HG02642 (cell line): Measurements from ENCODE around the gene SURF4.
"Not testable (repeated sequence)": the region's sequence is repeated elsewhere in the genome, so short reads cannot be mapped to it uniquely, and the experiment has no call there.

Experiments used
- ATAC-seq: cut with Tn5 transposase; IDR thresholded peaks from one replicate; pipeline ENCODE4 v1.9.1; 2021; ENCODE audit warnings: mild to moderate bottlenecking; ENCODE audit not compliant: unreplicated experiment, poor library complexity

SURF4 gene

DNA sequence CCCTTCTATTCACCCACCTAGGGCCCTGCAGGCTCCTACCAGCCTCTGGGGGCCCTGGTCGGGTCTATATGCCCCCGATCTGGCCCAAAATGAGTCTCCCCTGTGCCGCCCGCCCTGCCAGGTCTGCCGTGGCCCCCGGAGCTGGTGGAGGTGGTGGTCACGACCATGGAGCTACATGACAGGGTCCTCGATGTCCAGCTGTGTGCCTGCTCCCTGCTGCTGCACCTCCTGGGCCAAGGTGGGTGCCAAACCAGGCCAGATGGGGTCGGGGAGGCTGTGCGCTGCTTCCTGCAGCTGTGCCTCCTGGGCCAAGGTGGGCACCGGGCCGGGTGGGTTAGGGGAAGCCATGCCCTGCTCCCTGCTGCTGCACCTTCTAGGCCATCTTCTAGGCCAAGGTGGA, 24.4 kb upstream of the SURF4 start:
- ATAC-seq: no peak

DNA sequence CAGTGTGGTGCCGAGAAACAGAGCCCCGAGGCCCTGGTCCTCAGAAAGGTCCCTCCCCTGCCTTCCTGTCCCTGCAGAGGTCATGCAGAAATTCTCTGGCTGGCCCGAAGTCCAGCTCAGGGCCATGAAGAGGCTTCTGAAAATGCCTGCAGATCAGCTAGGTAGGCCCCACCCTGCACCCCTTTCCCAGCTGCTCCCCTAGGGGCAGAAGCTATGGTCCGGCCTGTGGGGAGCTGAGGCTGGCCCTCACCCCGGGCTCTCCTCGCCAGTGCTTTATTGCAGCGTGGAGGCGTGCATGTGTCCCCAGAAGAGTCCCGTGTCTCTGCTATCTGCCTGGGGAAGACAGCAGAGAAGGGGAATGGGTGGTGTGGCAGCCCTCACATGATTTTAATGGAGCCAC, 22.0 kb upstream of the SURF4 start:
- no peak for ATAC-seq

DNA sequence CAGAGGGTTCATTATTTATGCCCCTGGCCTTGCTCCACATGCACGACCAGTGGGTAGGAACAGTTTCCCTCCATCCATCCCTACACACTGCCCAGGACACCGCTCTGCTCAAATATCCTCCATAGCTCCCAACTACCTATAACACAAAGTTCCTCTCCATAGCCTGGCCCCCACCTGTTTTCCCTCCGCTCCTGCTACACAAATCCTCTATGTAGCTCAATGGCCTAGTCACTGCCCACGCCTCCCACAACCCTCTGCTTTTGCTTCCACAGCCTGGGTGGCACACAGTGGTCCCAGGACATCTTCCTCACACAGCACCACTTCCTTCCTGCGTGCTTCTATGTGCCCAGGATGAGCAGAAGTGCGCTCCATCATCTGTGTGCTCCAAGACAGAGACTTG, 21.5 kb upstream of the SURF4 start:
- no peak for ATAC-seq

DNA sequence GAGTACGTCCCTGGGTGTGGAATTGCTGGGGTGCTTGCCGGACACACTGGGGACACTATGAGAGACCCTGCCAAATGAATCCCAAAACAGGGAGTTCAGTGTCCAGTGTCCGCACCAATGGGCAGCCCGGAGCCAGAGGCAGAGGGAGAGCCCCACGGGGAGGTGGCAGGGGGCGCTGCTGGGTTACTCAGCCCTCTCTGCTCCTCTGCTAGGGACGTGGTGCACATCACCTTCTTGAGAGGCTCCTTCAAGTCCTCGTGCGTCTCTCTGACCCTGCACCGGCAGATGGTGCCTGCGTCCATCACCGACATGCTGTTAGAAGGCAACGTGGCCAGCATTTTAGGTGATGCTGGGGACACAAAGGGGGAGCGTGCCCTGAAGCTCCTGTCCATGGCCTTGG, 21.1 kb upstream of the SURF4 start:
- no peak for ATAC-seq

DNA sequence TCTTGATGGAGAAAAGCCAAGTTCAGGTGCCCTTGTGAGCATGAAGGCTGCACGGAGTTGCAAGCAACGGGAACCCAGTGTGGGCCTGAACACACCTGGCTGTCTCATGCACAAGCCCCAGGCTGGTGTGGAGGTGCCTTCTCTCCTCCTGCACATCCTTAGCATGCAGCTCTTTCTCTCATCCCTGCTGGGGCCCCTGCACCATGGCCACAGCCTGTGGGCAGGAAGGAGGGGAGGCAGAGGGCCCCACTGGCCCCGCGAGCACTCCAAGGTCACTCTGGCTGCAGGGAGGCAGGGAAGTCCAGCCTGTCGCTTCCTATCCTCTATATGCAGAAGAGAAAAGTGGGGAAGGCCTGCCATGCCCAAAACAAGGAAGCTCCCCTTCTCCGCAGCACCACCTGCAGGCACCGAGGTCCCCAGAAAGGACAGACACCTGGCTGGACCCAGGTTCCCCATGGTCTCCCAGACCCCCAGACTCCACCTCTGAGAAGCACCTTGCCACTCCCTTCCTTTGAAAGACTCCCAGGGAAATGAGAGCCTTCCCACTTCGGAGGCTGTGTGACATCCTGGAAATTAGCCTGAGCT, 18.9 kb upstream of the SURF4 start:
- ATAC-seq: no peak

DNA sequence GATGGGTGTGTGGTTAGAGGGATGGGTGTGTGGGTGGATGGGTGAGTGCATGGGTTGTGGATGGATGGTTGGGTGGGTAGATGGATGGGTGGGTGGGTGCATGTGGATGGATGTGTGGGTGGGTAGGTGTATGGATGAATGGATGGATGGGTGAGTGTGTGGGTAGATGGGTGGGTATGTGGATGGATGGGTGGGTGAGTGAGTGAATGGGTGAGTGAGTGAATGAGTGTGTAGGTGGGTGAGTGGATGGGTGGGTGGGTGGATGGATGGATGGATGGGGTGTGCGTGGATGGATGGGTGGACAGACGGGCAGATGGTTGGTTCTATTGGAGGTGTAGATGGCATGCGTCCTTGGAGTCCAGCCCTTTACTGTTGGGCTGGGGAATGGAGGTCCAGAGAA, 17.5 kb upstream of the SURF4 start:
- no peak for ATAC-seq

DNA sequence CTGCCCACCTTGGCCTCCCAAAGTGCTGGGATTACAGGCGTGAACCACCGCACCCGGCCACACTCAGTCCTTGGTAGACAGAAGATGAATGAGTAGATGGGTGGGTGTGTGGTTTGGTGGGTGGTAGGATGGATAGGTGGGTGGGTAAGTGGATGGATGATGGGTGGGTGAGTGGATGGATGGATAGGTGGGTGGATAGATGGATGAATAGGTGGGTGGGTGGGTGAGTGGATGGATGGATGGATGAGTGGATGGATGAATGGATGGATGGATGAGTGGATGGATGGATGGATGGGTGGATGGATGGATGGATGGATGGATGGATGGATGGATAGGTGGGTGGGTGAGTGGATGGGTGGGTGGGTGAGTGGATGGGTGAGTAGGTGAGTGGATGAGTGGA, 16.4 kb upstream of the SURF4 start:
- ATAC-seq: not testable (repeated sequence)

DNA sequence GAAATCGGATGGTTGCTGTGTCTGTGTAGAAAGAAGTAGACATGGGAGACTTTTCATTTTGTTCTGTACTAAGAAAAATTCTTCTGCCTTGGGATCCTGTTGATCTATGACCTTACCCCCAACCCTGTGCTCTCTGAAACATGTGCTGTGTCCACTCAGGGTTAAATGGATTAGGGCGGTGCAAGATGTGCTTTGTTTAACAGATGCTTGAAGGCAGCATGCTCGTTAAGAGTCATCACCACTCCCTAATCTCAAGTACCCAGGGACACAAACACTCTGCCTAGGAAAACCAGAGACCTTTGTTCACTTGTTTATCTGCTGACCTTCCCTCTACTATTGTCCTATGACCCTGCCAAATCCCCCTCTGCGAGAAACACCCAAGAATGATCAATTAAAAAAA, 15.6 kb upstream of the SURF4 start:
- not testable (repeated sequence) for ATAC-seq

DNA sequence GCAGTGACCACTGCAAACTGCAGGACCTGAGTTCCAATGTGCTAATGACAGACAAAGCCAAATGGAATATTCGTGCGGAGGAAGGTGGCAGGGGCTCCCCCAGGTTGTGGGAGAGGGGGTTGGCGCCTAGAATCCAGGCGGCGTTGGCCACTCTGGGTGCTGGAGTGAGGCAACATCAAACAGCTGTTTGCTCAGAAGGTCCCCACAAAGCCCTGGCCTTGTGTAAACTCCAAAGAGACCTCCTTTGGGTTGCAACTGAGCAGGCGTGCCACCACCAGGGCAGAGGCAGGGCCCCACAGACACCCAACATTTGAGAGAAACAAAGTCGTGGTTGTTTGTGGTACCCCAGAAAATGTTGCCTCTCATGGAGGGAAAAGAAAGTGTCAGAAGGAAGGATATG, 14.9 kb upstream of the SURF4 start:
- no peak for ATAC-seq

DNA sequence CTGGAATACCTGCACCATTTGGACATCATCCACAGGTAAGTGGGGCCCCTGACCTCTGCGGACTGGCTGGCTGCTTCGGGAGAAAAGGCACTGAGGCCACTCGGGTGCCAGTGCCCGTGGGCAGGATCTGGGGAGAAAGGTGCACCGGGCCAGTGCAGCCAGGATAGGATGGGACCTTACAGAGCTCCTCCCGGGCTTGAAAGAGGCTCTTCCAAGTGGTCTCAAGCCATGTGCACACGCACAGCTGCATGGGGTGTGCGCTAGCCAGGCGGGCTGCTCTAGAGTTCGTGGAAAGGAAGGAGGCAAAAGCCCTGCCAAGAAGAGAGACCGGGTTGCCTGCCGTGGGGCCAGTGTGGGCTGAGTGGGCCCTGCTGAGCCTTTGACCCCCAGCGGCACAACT, 13.7 kb upstream of the SURF4 start:
- ATAC-seq: no peak

DNA sequence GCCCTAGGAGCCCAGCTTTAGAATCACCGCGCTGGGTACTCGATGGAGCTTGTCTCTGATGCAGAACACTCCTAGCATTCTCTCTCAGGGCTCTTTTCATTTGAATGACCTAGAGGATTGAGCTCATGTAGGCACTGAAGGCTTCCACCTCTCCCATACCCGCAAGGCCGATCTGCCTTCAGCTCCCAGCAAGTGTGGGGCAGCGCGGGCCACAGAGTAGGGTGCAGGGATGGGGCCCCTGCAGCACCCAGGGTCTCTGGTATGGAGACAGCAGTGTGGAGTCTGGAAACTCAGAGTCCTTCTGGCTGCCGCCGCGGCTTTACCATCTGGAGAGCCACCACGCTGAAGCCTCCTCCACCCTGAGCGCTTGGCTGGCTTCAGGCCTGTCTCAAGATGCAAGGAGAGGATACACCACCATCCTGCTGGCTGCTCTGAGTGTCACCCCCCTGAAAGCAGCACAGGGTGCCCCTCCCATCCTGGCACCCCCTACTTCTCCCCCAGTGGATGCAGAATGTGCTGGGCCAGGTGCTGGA, 13.2 kb upstream of the SURF4 start:
- ATAC-seq: no peak

DNA sequence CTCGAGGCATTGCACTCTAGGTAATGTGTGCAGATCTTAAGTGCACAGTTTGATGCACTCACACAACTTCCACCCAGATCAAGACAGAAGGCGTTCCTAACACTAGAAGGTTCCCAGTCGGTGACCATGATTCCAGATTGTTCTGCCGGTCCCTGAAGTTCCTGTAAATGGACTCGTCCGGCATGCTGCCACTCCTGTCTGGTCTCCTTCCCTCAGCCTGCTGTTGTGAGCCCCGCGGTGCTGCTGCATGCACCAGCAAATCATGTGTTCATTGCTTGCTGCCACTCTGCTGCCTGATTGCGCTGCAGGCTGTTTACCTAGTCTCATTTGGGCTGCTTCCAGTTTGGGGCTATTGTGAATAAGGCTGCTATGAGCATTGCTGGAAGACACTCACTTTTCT, 11.8 kb upstream of the SURF4 start:
- ATAC-seq: no peak

DNA sequence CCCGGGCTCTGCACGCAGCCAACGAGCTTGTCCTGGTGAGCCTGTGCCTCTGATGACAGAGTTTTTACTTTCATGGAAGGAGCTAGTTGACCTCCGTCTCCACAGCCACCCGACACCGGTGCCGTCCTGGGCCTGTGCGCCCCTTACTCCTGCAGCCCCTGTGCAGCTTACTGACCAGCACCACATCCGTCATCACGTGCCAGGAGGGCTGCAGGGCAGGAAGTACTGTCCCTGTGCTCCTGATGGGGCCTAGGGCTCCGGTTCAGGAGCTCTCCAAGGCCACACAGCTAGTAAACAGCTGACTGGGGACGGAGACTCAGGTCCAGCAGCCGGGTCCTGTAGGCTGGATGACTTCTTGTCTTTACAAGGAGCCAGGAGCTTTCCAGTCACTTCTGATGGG, 10.5 kb upstream of the SURF4 start:
- no peak for ATAC-seq

DNA sequence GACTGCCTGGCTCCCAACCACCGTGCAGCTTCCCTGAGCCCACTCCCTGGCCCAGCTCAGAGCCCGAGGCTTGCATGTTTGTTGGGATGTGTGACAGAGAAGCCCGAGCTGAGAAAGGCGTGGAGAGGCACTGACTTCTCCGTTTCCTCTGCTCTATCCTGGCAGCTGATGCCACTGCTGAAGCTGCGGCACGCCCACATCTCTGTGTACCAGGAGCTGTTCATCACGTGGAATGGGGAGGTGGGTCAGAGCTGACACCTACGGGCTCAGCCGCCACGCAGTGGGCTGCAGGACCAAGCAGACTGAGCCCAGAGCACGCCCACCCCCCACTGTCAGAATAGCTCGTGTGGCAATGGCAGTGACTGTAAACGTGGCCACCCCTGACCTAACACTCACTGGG, 9.6 kb upstream of the SURF4 start:
- ATAC-seq: no peak

DNA sequence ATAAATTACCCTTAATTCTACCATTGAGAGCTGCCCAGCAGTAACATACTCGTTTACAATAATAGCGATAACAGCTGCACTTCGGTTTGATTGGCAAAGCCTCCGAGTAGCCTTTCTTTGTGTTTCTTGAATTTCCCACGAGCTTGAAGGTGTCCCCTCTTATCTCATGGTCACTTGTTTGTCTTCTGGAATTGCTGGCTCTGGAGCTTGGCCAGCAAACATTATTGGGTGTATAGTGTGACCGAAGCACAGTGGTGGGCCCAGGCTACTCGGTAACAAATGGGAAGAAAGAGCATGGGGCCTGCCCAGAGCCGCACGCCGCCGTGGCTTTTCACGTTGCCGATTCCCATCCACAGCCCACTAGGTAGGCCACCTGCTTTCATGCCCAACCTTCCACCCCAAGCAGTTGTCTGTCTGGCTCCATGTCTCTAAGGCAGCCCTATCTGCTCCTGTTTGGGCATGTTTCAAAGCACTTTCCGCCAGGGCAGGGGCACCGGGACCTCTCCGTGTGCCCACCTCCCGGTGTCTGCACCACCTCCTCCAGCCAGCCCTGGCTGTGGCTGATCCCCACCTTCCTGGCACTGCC, 9.0 kb upstream of the SURF4 start:
- no peak for ATAC-seq

DNA sequence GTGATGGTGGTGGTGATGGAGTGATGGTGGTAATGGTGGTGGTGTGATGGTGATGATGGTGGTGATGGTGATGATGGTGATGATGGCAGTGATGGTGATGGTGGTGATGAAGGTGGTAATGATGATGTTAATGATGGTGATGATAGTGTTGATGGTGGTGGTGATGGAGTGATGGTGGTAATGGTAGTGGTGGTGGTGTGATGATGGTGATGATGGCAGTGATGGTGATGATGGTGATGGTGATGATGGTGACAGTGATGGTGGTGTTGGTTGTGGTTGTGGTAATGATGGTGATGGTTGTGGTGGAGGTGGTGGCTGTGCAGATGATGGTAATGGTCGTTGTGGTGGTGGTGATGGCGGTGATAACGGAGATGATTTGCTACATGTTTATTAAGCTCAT, 7.6 kb upstream of the SURF4 start:
- no peak for ATAC-seq

DNA sequence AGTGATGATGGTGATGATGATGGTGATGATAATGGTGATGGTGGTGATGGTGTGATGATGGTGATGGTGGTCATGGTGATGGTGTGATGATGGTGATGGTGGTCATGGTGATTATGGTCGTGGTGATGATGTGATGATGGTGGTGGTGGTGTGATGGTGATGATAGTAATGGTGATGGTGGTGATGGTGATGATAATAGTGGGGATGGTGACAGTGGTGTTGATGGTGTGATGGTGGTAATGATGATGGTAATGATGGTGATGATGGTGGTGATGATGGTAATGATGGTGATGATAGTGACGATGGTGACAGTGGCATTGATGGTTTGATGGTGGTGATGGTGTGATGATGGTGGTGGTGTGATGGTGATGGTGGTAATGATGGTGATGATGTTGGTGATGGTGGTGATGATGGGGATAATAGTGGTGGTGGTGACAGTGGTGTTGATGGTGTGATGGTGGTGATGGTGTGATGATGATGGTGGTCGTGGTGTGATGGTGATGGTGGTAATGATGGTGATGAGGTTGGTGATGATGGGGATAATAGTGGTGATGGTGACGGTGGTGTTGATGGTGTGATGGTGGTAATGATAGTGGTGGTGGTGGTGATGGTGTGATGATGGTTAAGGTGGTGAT, 6.8 kb upstream of the SURF4 start:
- ATAC-seq: no peak

DNA sequence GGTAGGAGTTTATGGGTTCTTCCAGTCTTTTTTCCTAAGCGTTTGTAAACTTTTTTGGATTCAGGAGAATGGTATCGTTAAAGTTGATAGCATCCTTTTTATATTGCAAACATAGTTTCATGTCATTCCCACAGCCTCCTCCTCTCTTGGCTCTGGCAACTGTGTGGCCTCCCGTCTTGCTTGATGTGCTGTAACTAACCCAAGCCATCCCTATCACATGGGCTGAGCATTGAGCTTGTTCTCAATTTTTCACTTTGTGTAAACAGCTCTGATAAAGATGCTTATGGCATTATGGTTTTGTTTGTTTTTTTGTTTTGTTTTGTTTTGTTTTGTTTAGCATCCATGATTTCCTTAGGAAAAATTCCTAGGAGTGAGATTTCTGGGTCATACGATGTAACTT, 4.9 kb upstream of the SURF4 start:
- ATAC-seq: no peak

DNA sequence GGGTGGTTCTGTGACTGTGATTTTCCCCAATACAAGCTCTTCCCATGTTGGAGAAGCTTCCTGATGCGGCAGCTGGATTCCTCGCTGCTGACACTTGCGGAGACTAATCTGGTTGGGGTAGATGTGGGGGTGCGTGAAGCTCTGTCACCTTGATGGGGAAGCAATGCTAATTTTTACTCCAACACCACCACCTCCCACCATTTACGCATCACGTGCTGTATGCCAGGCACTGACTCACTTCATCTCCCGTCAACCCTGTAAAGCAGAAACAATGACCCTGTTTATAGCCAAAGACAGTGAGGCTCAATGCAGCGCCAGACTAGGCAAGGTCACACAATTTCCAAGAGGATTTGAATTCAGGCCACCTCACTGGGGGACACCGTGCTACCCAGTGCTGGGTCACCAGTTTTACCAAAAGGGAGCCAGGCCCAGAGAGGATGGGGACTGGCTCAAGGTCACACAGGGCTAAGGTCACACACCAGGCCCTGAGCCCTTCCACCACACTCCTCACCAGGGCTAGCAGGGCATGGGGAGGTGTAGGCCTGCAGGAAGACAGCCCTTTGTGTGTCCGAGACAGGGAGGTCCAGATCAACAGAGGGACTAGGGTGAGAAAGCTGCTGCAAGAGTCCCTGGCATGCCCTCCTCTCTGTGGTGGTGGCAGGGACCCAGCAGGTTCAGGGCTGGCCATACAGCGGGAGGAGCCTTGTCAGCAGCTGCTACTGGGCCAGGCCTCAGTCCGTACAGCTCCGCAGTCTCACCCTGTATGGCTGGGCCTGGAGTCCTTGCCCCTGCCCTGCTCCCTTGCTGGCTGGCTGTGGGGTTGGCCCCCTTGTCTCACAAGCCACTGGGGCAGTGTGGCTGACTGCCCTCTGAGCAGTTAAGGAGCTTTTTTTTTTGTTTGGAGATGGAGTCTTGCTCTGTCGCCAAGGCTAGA, 3.6 kb upstream of the SURF4 start:
- no peak for ATAC-seq

DNA sequence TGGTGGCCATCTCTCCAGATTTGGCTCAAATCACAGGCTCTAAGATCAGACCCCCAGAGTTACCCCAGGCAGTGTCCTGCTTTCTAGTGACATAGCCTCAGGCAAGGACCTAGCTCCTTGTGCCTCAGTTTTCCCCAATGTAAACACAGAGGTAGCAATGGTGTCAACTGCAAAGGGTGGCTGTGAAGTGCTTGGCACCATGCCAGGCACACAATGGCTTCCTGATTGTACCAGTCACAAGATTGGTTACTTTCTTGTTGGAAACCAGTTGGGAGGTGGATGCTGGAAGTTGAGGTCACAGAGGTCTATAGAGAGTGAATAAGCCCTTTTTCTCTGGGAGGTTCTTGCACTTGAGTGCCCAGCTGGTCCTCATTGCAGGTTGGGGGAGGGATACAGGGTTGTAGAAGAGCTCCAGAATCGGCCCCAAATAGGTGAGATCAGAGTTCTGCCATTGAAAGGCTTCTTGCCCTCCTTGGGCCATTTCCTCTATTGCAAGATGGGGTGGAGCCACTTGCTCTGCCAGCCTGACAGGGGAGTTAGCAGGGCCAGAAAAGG, 2.6 kb upstream of the SURF4 start:
- ATAC-seq: no peak
